ENCODE measurements around the gene RPAP2. TPM values are rescaled to one million over a fixed set of nuclear protein-coding genes. Genes with fewer than 3 reads are reported as not detected.
"Not testable (repeated sequence)": the region's sequence is repeated elsewhere in the genome, so short reads cannot be mapped to it uniquely, and the experiment has no call there.

RPAP2 gene
- total RNA-seq, 1 donor, result 9.9 TPM

- no peak for TF ChIP-seq CTCF (IDR thresholded peaks at IDR 0.05; ENCODE audit: insufficient read depth, low read depth, low read length)
- no peak overlapping the region for H3K4me3 ChIP-seq (ENCODE audit: low read depth, low read length)
- DNase-seq (ENCODE audit: low read depth), result peak; percentile 55
Observed at GRCh38 chr1:92277105-92277723, 21.6 kb upstream of the RPAP2 start.

- DNase-seq (ENCODE audit: low read depth); H3K4me3 ChIP-seq (ENCODE audit: low read depth, low read length): not testable (repeated sequence)
Observed at GRCh38 chr1:92279781-92280180, 19.1 kb upstream of the RPAP2 start.

- not testable (repeated sequence) for DNase-seq (ENCODE audit: low read depth); H3K4me3 ChIP-seq (ENCODE audit: low read depth, low read length)
Observed at GRCh38 chr1:92281411-92281810, 17.4 kb upstream of the RPAP2 start.

GRCh38 chr1:92291372-92291999 lies 7.4 kb upstream of the RPAP2 start:
- no peak overlapping the region for H3K4me3 ChIP-seq (ENCODE audit: low read depth, low read length)
- TF ChIP-seq CTCF (IDR thresholded peaks at IDR 0.05; ENCODE audit: insufficient read depth, low read depth, low read length), result peak; percentile 82
- peak; percentile 72 for DNase-seq (ENCODE audit: low read depth)

- peak overlapping the region; percentile 71 for H3K4me3 ChIP-seq (ENCODE audit: low read depth, low read length)
- no peak for TF ChIP-seq CTCF (IDR thresholded peaks at IDR 0.05; ENCODE audit: insufficient read depth, low read depth, low read length)
- DNase-seq (ENCODE audit: low read depth), result no peak
Observed at GRCh38 chr1:92298213-92298572, 666 bp upstream of the RPAP2 start.

GRCh38 chr1:92299477-92300150 lies 755 bp downstream of the RPAP2 start:
- TF ChIP-seq CTCF (IDR thresholded peaks at IDR 0.05; ENCODE audit: insufficient read depth, low read depth, low read length), result no peak
- peak overlapping the region; percentile 71 for H3K4me3 ChIP-seq (ENCODE audit: low read depth, low read length)
- DNase-seq (ENCODE audit: low read depth), result no peak

- DNase-seq (ENCODE audit: low read depth), result no peak
- TF ChIP-seq CTCF (IDR thresholded peaks at IDR 0.05; ENCODE audit: insufficient read depth, low read depth, low read length), result no peak
Observed at GRCh38 chr1:92301021-92301420, 2.2 kb downstream of the RPAP2 start.

GRCh38 chr1:92306020-92306419 lies 7.2 kb downstream of the RPAP2 start:
- DNase-seq (ENCODE audit: low read depth), result no peak
- TF ChIP-seq CTCF (IDR thresholded peaks at IDR 0.05; ENCODE audit: insufficient read depth, low read depth, low read length), result no peak
- no peak overlapping the region for H3K4me3 ChIP-seq (ENCODE audit: low read depth, low read length)

More at GRCh38 chr1:92301021-92301420, 2.2 kb downstream of the RPAP2 start:
- no peak overlapping the region for H3K4me3 ChIP-seq (ENCODE audit: low read depth, low read length)

All from fibroblast of villous mesenchyme (primary cell).